Hematopoietic multipotent progenitor cell treated with erythropoietin and hydrocortisone succinate and interleukin-3 and kit ligand, for 6 days (in vitro differentiated cells): ENCODE measurements around the gene SLC35F6.
A peak's percentile ranks its signal among the peaks of the same experiment; 100 is the strongest.
"Not testable (repeated sequence)": the region's sequence is repeated elsewhere in the genome, so short reads cannot be mapped to it uniquely, and the experiment has no call there.

Experiments used
- DNase-seq: peaks from one replicate; pipeline ENCODE4 v3.0.0-alpha.2; 2015

The SLC35F6 gene

DNA sequence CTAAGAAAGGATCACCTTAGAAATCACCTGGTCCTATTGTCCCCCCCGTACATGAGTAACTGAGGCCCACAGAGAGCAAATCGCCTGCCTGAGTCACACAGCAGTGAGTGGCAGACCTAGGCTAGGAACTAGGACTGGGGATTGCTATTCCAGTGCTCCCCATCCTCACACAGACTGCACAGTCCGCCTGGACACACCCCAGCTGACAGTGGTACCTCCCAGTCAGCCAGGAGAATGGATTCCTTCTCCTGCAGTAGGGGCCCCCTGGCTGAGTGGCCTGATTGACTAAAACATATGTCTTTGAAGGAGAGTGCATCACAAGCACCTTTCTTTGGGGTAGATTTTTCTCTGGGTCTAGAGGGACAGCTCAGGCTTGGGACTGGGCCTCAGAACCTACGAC, 32.4 kb upstream of the SLC35F6 start:
- DNase-seq, result no peak

DNA sequence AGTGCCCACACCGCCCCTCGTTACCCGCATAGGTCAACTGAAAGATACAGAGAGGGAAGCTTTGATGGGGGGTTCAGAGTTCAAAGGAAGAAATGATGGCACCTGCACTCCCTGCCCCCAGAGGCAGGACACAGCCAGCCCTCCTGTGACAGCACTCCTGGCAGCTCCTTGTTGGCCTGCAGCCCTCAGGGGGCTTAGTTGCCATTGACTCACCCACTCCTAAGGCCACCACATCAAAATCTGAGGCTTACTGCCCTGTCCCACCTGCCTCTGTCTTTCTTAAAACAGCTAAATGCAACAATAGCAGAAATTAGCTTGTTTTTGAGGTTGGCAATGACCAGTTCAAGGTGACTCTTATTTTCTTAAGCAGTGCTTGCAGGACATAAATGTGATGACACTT, 31.6 kb upstream of the SLC35F6 start:
- DNase-seq, result no peak

DNA sequence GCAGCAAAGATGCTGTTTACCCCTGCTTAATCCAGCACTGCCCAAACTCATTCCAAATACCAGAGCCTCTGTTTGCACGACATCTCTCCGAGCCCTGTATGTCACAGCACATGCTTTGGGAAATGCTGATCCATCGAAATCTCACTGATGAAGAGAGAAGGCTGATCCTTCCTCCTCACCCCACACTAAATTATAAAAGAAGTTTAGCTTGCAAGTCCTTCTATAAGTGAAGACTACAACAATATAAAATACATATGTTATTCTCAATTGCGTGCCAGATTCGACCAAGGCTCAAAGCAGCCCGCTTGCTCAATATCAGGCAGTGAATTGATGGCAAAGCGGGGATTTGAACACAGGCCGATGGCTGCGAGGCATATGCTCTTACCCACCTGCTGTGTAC, 30.7 kb upstream of the SLC35F6 start:
- no peak for DNase-seq

DNA sequence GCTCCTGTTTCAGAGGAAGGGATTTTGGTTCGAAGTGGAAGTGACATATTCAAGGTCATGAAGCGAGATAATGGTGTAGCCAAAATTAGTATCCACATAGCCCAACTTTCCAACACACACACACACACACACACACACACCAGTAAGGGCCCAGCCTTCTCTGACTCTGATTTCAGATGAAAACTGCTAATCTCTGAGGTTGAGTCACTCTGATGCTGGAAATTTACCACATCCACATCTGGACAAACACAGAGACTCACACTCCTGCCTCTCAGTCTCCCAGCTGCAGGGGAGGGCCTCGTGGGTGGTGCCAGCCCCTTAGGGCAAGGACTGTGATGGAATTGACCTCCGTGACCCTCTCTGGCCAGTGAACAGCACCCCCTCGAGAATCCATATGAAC, 29.0 kb upstream of the SLC35F6 start:
- DNase-seq, result no peak

DNA sequence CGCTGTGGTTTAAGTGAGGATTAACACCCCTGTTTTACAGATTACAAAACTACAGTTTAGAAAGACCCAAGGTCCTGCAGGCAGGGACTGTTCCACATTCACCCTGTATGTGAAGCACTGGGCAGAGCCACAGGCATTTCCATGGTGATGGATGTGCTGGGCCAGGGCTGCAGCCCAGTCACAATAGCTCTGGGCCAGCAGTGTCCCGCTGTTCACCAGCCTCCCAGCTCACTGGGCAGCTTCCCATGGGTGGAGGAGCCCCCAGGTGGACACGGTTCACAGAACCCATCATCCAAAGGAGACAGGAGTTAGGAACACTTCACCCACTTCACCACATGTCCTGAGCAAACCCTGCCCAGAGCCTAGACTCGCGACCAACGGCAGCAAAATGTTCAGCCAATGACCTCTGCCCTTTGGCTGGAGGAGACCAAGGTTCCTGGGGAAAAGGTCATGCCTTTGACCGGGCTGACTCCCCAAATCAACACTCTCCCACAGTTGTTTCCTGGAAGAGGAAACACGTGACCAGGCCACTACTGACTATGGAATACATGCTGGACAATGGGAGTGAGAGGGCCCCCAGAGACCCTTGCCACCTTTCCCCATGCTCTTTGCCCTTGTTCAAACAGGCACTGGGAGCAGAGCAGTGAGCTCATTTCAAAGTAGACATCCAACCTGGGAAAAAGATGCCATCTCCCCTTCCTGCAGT, 28.0 kb upstream of the SLC35F6 start:
- DNase-seq, result no peak

DNA sequence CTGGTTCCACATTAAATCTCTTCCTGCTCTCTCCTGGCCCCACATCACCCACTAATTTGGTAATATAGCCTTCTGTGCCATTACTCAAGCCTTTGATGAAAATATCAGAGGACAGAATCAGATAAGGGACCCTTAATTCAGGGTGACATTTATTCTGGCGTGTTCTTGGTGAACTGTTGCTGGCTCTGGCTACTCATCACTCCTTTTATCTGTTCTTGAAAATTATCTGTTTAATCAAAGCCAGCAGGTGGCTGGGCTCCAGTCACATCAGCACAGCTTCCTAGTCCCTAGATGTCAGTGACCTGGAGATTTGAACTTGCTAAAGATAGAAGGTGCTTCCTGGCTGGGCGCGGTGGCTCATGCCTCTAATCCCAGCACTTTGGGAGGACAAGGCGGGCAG, 26.9 kb upstream of the SLC35F6 start:
- no peak for DNase-seq

DNA sequence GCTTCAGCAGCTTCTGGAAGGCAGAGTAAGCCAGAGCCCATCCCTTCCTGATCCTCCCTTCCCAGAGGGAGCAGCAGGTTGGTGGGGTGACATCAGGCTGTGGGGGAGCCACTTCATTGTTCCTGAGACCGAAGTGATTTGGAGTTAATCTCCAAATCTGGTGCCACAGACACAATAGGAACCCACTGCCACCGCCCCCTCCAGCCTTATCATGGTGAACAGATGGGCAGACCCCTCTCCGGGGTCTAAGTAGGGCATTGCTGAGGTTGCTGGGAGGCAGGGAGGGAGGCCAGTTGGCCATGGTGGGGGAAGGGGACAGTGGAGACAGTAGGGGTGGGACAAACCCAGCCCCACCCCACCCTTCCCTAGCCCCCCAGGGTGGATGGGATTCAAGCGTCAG, 25.6 kb upstream of the SLC35F6 start:
- DNase-seq, result no peak

DNA sequence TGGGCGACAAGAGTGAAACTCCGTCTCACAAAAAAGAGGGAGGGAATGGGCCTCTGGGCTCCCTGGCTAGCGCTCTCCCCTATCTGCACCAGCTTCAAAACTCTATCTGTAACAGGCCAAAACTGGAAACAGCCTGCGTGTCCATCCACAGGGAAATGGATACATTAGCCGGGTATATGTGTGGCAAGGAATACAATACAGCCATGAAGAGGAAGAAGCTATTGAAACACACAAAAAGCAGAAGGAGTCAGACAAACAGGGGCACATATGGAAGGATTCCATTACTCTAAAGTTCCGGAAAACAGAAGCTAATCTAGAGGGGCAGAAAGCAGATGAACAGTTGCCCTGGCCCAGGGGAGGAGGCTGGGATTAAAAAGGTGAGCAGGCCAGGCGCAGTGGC, 24.6 kb upstream of the SLC35F6 start:
- DNase-seq, result no peak

DNA sequence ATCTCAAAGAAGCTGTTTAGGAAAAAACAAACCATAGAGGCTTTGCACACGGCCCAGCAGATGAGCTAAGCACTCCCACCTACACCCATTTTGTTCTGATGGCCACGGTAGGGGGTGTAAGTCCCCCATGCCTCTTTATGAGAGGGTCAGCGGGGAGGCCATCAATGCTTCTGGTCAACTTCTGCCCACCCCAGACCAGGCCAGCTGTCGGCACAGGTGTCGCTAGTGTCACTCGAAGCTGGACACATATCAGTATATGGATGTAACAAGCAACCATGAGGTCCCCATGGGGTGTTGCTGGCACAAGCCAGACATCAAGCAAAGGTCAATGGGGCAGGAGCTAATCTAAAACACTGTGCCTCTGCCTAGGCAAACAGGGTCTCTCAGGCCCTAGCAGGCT, 23.7 kb upstream of the SLC35F6 start:
- DNase-seq, result no peak

DNA sequence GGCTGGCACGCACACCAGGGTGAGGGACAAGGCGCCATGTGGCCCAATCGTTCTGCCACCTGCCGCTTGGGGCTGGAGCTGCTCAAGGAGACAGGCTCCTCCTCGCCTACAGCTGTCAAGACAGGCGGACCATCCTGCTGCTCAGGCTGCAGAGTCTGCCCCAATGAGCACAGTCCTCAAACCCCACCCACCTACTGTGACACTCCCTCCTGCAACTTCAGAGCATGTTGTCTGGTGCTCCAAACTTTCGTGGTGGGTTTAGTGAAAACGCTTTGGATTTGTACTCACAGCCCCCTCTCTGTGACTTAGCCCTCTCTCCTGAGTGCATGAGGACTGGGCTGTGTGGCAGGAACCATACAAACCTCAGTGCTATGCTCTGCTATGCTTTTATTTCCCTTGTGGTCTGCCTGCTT, 23.2 kb upstream of the SLC35F6 start:
- peak; percentile 85 for DNase-seq

DNA sequence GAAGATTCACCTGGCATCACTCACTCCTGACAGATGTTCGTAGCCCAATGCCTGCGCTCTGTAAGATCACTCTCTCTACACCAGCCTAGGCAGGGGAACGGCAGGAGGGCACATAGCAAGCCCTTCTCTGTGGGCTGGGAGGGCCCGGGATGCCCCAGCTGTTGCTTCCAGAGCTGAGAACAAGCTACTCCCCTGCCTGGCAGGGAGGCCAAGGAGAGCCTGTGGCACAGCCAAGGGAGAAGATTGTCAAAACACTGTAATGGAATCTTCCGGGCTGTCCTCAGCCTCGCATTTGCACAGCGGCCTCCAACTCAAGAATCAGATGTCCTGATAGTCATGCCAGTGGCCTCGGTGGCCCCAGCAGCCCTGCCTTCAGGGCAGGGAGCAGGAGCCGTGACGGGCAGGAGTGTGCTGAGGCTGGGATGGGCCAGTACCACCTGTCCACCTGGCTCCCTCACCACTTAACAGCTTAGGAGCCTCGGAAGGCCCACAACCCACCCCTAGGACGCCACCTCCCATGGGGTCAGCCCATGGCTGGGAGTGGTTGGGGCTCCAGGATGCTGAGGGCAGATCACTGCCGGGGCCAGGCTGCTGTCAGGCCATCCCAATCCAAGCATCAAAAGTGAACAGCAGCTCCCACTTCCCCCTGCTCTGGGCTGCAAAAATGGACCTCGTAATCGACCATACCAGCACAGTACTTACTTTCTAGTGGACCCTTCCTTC, 21.9 kb upstream of the SLC35F6 start:
- no peak for DNase-seq

DNA sequence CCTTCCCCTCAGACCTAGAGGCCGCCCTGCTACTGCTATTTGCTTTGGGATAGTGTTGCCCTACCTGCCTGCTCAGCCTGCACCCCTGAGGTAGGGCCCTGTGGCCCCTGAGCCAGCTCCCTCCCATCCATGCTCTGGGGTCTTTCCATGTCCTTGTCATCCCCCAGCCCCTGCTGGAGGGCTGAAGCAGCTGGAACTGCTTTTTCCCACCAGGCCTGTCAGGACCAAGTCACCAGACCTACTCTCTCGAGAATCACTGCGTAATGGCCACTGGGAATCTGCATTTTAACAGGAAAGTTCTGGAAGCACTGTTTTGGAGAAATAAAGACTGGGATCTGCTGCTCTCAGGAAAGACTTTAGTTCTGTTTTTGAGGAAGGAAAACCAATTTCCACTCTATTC, 20.2 kb upstream of the SLC35F6 start:
- DNase-seq, result no peak

DNA sequence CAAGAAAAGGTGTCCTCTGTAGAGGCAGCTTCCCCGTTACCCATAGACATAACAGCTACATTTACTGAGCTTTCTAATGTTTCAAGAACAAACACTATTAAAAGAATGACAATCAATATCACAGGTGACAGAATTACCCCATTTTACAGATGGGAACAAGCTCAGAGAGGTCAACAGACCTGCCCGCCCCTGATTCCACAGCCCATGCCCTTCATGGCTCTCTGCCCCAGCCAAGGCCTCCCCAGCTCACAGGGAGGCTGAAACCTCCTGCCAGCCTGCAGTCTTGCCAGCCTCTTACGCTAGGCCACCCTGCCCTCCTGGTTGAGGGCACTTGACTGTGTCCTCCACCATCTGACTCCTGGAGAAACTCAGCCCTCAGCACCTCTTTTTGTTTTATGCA, 19.1 kb upstream of the SLC35F6 start:
- DNase-seq, result no peak

DNA sequence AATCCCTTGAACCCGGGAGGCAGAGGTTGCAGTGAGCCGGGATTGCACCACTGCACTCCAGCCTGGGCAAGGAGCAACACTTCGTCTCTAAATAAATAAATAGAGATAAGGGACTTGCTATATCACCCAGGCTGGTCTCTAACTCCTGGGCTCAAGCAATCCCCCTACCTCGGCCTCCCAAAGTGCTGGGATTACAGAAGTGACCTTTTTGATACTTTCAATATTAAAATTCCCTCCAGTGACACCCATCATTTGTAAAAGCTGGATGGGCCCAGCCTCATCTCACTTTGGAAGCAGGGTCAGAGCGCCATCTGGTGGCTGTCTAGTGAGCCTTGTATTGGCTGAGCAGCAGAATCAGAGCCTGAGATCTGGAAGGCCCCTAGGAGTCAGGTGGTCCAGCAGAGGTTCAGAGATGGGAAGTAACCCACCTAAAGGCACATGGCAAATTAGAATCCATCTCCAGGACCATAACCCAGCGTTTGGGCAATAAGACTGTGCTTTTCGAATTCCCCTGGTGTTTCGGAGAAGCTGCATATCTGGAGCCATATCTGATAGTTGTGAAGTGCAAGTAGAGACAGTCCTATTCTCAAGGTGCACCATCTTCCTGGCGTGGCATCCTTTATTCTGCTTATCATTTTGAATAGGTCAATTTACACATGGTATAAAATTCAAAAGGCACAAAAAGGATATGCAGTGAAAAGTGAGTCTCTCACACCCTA, 18.3 kb upstream of the SLC35F6 start:
- DNase-seq, result peak; percentile 92

DNA sequence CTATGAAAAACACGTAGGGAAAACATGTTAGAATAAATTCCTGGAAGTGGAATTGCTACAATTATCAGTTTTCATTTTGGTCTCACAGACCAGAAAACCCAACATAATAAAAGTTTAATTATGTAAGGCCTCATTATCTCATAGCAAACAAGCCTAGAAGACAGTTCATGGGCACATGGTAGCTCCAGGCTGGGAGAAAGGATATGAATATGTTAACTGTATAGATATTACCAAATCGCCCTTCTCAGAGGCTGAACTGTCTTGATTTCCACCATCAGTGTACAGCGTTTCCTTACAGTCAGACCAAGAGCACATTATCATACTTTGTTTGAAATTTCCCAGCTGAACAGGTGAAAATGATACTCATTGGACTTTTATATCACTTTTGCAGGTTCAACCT, 17.1 kb upstream of the SLC35F6 start:
- no peak for DNase-seq

DNA sequence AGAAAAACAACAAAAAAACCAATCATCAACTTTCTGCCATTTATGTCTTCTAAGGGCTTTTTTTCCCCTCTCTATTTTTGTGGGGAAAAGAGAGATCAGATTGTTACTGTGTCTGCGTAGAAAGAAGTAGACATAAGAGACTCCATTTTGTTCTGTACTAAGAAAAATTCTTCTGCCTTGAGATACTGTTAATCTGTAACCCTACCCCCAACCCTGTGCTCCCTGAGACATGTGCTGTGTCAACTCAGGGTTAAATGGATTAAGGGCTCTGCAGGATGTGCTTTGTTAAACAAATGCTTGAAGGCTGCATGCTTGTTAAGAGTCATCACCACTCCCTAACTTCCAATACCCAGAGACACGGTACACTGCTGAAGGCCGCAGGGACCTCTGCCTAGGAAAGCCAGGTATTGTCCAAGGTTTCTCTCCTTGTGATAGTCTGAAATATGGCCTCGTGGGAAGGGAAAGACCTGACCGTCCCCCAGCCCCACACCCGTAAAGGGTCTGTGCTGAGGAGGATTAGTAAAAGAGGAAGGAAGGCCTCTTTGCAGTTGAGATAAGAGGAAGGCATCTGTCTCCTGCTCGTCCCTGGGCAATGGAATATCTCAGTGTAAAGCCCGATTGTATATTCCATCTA, 14.2 kb upstream of the SLC35F6 start:
- not testable (repeated sequence) for DNase-seq

DNA sequence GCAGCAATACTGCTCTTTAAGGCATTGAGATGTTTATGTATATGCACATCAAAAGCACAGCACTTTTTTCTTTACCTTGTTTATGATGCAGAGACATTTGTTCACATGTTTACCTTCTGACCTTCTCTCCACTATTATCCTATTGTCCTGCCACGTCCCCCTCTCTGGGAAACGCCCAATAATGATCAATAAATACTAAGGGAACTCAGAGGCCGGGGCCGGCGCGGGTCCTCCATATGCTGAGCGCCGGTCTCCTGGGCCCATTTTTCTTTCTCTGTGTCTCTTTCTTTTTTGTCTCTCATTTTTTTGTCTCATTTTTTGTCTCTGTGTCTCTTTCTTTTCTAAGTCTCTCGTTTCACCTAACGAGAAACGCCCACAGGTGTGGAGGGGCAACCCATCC, 13.6 kb upstream of the SLC35F6 start:
- DNase-seq, result not testable (repeated sequence)

DNA sequence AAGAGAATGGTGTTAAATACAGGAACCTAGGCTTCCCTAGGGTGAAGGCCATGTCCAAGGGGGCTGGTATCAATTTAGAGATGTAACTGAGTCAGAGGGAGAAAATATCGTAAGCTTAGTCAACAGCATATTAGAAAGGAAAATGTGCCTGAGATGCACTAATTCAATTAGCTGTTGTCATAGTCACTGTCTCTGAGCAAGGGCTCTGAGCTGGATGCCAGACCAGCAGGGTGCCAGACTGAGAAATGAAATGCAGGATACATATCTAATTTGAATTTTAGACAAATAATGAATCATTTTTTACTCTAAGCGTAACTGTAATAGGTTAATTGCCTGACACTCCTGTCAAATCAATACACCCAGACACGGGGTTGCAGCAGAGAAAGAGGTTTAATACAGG, 11.4 kb upstream of the SLC35F6 start:
- no peak for DNase-seq

DNA sequence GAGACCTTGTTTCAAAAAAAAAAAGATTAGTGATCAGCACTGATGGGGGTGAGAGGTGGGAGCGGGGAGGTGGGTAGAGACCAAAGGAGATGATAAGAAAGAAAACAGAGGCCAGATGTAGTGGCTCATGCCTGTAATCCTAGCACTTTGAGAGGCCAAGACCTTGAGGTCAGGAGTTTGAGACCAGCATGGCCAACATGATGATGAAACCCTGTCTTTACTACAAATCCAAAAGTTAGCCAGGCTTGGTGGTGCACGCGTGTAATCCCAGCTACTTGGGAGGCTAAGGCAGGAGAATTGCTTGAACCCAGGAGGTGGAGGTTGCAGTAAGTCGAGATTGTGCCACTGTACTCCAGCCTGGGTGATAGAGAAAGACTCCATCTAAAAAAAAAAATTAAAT, 9.5 kb upstream of the SLC35F6 start:
- DNase-seq, result no peak

DNA sequence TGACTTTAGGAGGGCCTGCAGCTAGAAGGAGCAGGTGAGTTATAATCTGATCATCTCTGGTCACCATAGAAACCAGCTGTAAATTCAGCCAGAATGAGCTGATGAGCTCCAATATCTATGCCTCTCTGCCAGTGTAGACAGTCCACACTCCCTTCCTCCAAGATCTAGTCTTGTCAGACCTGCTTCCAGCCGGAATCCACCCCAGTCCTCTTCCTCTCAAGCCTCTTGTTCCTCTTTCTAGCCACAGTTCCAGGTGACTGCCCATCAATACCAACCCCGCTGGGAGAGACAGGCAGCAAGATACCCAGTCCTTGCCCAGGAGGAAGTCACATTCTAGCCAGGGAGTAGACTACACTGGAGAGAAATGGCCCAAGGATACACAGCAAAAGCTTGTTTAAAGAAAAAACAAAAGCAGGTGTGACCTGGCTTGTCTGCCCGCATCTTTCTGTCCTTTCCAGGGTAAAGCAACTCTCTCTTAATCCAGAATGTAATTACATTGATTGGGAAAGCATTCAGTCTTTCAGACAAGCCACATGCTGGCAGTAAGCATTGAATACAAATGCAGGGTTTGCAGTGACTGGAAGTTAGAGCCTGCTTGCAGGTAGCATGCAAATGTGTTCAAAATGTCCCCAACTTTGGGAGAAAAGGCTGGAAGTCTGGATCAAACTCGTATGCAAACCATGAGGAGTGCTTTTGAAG, 9.0 kb upstream of the SLC35F6 start:
- DNase-seq, result no peak

DNA sequence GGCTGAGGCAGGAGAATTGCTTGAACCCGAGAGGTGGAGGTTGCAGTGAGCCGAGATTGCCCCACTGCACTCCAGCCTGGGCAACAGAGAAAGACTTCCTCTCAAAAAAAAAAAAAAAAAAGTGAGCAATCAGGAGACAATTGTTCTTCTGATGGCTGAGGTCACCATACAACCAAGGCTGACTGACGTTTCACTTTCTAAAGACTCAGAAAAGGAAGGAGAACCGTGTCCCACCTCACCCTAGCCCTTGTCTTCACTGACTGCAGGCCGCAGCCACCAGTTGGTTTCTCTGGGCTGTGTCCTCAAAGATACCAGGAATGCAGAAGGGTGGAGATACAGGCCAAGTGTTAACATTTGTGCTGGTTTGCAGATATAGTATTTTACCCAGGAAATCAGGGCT, 7.7 kb upstream of the SLC35F6 start:
- no peak for DNase-seq

DNA sequence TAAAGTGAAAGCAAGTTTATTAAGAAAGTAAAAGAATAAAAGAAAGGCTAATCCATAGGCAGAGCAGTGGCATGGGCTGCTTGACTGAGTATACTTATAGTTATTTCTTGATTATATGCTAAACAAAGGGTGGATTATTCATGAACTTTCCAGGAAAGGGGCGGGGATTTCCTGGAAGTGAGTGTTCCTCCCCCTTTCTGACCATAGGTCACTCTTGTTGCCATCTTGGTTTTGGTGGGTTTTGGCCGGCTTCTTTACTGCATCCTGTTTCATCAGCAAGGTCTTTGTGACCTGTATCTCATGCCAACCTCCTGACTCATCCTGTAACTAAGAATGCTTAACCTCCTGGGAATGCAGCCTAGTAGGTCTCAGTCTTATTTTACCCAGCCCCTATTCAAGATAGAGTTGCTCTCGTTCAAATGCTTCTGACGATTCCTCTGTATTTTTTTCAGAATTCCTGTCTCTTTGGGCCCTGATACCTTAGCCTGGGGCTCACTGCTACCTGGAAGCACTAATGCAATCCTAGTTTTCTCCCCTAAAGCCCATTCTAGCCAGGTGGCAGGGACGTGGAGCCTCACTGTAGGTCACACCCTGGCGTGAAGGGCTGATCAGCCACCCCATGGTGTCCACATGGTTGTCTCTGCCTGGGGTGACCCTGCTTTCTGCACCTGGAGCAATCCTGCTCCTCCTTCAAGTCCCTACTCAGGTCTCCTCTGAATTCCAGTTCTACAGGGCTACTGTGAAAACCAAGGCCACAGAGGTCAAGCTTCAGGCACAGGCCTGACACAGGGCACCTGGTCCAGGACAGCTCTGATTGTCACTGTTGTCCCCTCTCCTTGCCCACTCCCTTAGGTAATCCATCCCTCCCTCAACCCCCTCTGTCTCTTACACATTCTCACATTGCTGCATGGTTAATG, 6.0 kb upstream of the SLC35F6 start:
- DNase-seq, result peak; percentile 24
